Measurements from ENCODE around the gene HOATZ.

DNA sequence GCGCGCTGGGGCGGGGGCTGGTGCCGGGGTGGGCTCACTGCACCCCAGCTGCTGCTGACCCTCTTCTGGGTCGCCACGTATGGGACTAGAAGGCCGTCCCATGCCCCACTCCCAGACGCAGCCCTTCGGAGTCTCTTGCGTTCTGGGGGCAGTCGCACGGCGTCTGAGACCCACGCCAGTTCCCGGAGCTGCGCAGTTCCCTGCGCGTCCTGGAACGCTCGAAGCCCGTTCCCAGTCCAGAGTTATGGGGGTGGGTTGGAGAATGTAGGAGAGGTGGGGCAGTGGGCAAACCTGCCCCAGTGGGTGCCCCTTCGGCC, 26.3 kb downstream of the HOATZ start:
- TF ChIP-seq, protein P1, sequence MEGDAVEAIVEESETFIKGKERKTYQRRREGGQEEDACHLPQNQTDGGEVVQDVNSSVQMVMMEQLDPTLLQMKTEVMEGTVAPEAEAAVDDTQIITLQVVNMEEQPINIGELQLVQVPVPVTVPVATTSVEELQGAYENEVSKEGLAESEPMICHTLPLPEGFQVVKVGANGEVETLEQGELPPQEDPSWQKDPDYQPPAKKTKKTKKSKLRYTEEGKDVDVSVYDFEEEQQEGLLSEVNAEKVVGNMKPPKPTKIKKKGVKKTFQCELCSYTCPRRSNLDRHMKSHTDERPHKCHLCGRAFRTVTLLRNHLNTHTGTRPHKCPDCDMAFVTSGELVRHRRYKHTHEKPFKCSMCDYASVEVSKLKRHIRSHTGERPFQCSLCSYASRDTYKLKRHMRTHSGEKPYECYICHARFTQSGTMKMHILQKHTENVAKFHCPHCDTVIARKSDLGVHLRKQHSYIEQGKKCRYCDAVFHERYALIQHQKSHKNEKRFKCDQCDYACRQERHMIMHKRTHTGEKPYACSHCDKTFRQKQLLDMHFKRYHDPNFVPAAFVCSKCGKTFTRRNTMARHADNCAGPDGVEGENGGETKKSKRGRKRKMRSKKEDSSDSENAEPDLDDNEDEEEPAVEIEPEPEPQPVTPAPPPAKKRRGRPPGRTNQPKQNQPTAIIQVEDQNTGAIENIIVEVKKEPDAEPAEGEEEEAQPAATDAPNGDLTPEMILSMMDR (IDR thresholded peaks at IDR 0.05 in 8 of 11, conservative IDR thresholded peaks at IDR 0.05 in 3 of 11), result no peak
- TF ChIP-seq POLR2A (IDR thresholded peaks at IDR 0.05), result no peak
- TF ChIP-seq POLR2AphosphoS5 (IDR thresholded peaks at IDR 0.05), result no peak

Measured in spleen (tissue), 7 donors.